Esophagus squamous epithelium (tissue), 4 donors: Measurements from ENCODE around the gene PNKD.

ENCODE experiments used
- POLR2A ChIP-seq, 4 donors: fragments of 450-650 bp; IDR thresholded peaks; one replicate each; pipeline ENCODE4 v1.6.1; 2017; ENCODE audit warnings: antibody characterized with exemption in 4 of 4, mild to moderate bottlenecking in 4 of 4, moderate library complexity in 3 of 4
- TF ChIP-seq, protein P1 (sequence below), 6 experiments: fragments of 450-650 bp in 4 of 6; fragments of 200-600 bp in 2 of 6; sonication (generic) in 2 of 6; IDR thresholded peaks; one replicate each; pipeline ENCODE4 v1.5.1; 2016 to 2019; ENCODE audit warnings: antibody characterized with exemption in 6 of 6, mild to moderate bottlenecking in 4 of 6, moderate library complexity in 4 of 6

DNA sequence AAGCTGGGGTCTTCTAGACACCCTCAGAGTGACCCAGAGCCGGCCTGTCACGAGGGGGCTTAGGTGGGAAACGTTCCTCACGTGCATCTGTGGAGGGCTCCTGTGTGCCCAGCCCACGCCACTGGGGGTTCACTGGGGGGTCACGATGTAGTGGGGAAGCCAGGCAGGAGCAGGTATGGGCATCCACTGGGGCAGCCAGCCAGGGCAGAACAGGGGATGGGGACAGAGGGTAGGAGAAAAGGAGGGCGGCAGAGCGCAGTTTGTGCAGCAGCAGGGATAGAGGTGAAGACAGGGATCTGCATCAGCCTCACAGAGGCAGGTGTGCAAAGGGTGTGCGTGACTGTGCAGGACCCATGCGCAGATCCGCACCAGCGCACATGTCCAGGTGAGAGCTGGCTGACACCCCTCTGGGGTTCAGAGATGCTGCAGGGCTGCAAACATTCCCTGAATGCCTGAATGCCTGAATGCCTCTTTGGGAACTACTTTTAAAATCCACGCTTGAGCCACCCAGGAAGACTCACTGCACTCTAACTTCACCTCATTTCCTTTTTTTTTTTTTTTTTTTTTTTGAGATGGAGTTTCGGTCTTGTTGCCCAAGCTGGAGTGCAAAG is 10.0 kb downstream of the PNKD start:
- TF ChIP-seq, protein P1, sequence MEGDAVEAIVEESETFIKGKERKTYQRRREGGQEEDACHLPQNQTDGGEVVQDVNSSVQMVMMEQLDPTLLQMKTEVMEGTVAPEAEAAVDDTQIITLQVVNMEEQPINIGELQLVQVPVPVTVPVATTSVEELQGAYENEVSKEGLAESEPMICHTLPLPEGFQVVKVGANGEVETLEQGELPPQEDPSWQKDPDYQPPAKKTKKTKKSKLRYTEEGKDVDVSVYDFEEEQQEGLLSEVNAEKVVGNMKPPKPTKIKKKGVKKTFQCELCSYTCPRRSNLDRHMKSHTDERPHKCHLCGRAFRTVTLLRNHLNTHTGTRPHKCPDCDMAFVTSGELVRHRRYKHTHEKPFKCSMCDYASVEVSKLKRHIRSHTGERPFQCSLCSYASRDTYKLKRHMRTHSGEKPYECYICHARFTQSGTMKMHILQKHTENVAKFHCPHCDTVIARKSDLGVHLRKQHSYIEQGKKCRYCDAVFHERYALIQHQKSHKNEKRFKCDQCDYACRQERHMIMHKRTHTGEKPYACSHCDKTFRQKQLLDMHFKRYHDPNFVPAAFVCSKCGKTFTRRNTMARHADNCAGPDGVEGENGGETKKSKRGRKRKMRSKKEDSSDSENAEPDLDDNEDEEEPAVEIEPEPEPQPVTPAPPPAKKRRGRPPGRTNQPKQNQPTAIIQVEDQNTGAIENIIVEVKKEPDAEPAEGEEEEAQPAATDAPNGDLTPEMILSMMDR (IDR thresholded peaks at IDR 0.05), result no peak
- TF ChIP-seq POLR2A (IDR thresholded peaks at IDR 0.05), result no peak
